ENCODE results near the gene OR5V1.
"Not testable (repeated sequence)": the region's sequence is repeated elsewhere in the genome, so short reads cannot be mapped to it uniquely, and the experiment has no call there.

OR5V1 gene
- total RNA-seq, result 0 reads per million in 2 experiments

GRCh38 chr6:29368765-29369164 is at the start of gene OR5V1:
Gene OR5V1 (minus strand): TSS chr6:29368865. CDS start chr6:29356195, 12,670 bp downstream.
- DNase-seq (ENCODE audit: low read depth), result no peak

GRCh38 chr6:29414588-29414987 is 45.9 kb upstream of the OR5V1 start, which contains the start of gene OR12D1:
Gene OR12D1 (plus strand): TSS chr6:29414928.
- DNase-seq (ENCODE audit: low read depth), result no peak

GRCh38 chr6:29403801-29404200 is 35.1 kb upstream of the OR5V1 start:
- DNase-seq (ENCODE audit: low read depth), result no peak

- no peak for DNase-seq (ENCODE audit: low read depth)
Measured at GRCh38 chr6:29399525-29399924, 30.9 kb upstream of the OR5V1 start.

GRCh38 chr6:29395331-29395730 is 26.7 kb upstream of the OR5V1 start, which contains the start of gene OR12D2:
Gene OR12D2 (plus strand): TSS chr6:29395631. CDS start chr6:29396700, 1,069 bp downstream.
- no peak for DNase-seq (ENCODE audit: low read depth)

- DNase-seq (ENCODE audit: low read depth), result no peak
Measured at GRCh38 chr6:29388533-29388932, 19.9 kb upstream of the OR5V1 start.

GRCh38 chr6:29376003-29376402 is 7.3 kb upstream of the OR5V1 start:
- no peak for DNase-seq (ENCODE audit: low read depth)

- no peak for DNase-seq (ENCODE audit: low read depth)
Measured at GRCh38 chr6:29375191-29375590, 6.5 kb upstream of the OR5V1 start, which contains the start of gene OR12D3. Gene OR12D3 (minus strand): TSS chr6:29375291. CDS start chr6:29375287, 4 bp downstream.

- DNase-seq (ENCODE audit: low read depth), result no peak
Measured at GRCh38 chr6:29355603-29356002, 13.1 kb downstream of the OR5V1 start.

- no peak for DNase-seq (ENCODE audit: low read depth)
Measured at GRCh38 chr6:29354980-29355379, 13.7 kb downstream of the OR5V1 start.

- not testable (repeated sequence) for DNase-seq (ENCODE audit: low read depth)
Measured at GRCh38 chr6:29349348-29349747, 19.3 kb downstream of the OR5V1 start.

GRCh38 chr6:29345380-29345779 is 23.3 kb downstream of the OR5V1 start:
- no peak for DNase-seq (ENCODE audit: low read depth)

GRCh38 chr6:29336269-29336668 is 32.4 kb downstream of the OR5V1 start:
- DNase-seq (ENCODE audit: low read depth), result no peak

GRCh38 chr6:29332676-29333075 is 36.0 kb downstream of the OR5V1 start:
- no peak for DNase-seq (ENCODE audit: low read depth)

GRCh38 chr6:29325777-29326176 is 42.9 kb downstream of the OR5V1 start:
- DNase-seq (ENCODE audit: low read depth), result no peak

GRCh38 chr6:29323332-29323731 is 45.3 kb downstream of the OR5V1 start:
- not testable (repeated sequence) for DNase-seq (ENCODE audit: low read depth)

- no peak for DNase-seq (ENCODE audit: low read depth)
Measured at GRCh38 chr6:29319931-29320330, 48.7 kb downstream of the OR5V1 start.

All from T follicular helper cell (primary cell).